HFFc6 (cell line): ENCODE data around the gene NF2. TPM values are rescaled to one million over a fixed set of nuclear protein-coding genes. Genes with fewer than 3 reads are reported as not detected.

Experiments
- DNase-seq: peaks from one replicate; pipeline ENCODE4 v3.0.0-alpha.2; 2018
- H3K27ac Mint-ChIP-seq: 2 replicates; pipeline ENCODE4 v1.8.0; 2020; ENCODE audit warnings: mild to moderate bottlenecking, mixed read lengths
- H3K27me3 Mint-ChIP-seq: 2 replicates; pipeline ENCODE4 v1.8.0; 2021; ENCODE audit warnings: mild to moderate bottlenecking, moderate library complexity, mixed read lengths; ENCODE audit not compliant: insufficient read depth
- H3K36me3 Mint-ChIP-seq: 2 replicates; pipeline ENCODE4 v1.8.0; 2021; ENCODE audit warnings: low read depth, mixed read lengths
- H3K4me1 Mint-ChIP-seq: 2 replicates; pipeline ENCODE4 v1.8.0; 2020; ENCODE audit warnings: low read depth, mixed read lengths
- H3K4me3 Mint-ChIP-seq: 2 replicates; pipeline ENCODE4 v1.8.0; 2020; ENCODE audit warnings: mild to moderate bottlenecking, moderate library complexity, mixed read lengths
- H3K9me3 Mint-ChIP-seq: 2 replicates; pipeline ENCODE4 v1.8.0; 2020; ENCODE audit warnings: mild to moderate bottlenecking, mixed read lengths
- CTCF ChIP-seq: fragments of 200-600 bp; sonication (generic); IDR thresholded peaks from 2 replicates; pipeline ENCODE4 v1.5.0; 2021; ENCODE audit warnings: antibody characterized with exemption, mild to moderate bottlenecking
- total RNA-seq, 6 experiments: library from RNA; stranded (reverse); fragmentation: NEBNext Ultra II Directional; extraction: Animal tissue kit (Norgen Biotek cat#: 25700); gene quantifications; 2 replicates in 1 of 6; 3 replicates in 5 of 6; pipeline ENCODE4 v1.2.3, GENCODE V29; 2021

Gene NF2
- total RNA-seq, 6 experiments from 2014 or later: 161 to 184 (median 176) TPM

GRCh38 chr22:29567338-29567737 lies 36.1 kb upstream of the NF2 start:
- Mint-ChIP-seq H3K36me3 (peaks cover 5% of the 10 kb centered on the region; the same call in 1 of the 2 replicates), H3K4me1 (no peaks in the 10 kb centered on the region), H3K27me3 (no peaks in the 10 kb centered on the region; the same call in 1 of the 2 replicates), H3K27ac (no peak overlapping the region), H3K9me3 (no peaks in the 10 kb centered on the region), H3K4me3 (no peak overlapping the region)
- no peak for DNase-seq
- TF ChIP-seq CTCF: no peak

- H3K9me3 Mint-ChIP-seq: no peaks in the 10 kb centered on the region
- no peaks in the 10 kb centered on the region; the same call in 1 of the 2 replicates for H3K27me3 Mint-ChIP-seq
- DNase-seq: no peak
- no peak for TF ChIP-seq CTCF
- no peak overlapping the region for H3K4me3 Mint-ChIP-seq
- H3K4me1 Mint-ChIP-seq: no peaks in the 10 kb centered on the region
- peaks cover 5% of the 10 kb centered on the region; the same call in 1 of the 2 replicates for H3K36me3 Mint-ChIP-seq
- no peak overlapping the region for H3K27ac Mint-ChIP-seq
These were observed 34.3 kb upstream of the NF2 start for GRCh38 chr22:29569011-29569678.

GRCh38 chr22:29570456-29570855 lies 33.0 kb upstream of the NF2 start:
- no peak for DNase-seq
- Mint-ChIP-seq H3K9me3 (no peaks in the 10 kb centered on the region), H3K4me3 (no peak overlapping the region), H3K27ac (no peak overlapping the region), H3K4me1 (no peaks in the 10 kb centered on the region), H3K27me3 (no peaks in the 10 kb centered on the region; the same call in 1 of the 2 replicates), H3K36me3 (peaks cover 5% of the 10 kb centered on the region; the same call in 1 of the 2 replicates)
- TF ChIP-seq CTCF: no peak

GRCh38 chr22:29570912-29571549 lies 32.4 kb upstream of the NF2 start:
- Mint-ChIP-seq H3K4me1 (no peaks in the 10 kb centered on the region), H3K9me3 (no peaks in the 10 kb centered on the region), H3K36me3 (peaks cover 5% of the 10 kb centered on the region; the same call in 1 of the 2 replicates), H3K27me3 (no peaks in the 10 kb centered on the region; the same call in 1 of the 2 replicates), H3K27ac (no peak overlapping the region), H3K4me3 (no peak overlapping the region)
- TF ChIP-seq CTCF: no peak
- DNase-seq: no peak

GRCh38 chr22:29574762-29575450 lies 28.5 kb upstream of the NF2 start:
- H3K27ac Mint-ChIP-seq: no peak overlapping the region
- H3K27me3 Mint-ChIP-seq: no peaks in the 10 kb centered on the region; the same call in 1 of the 2 replicates
- TF ChIP-seq CTCF: no peak
- H3K9me3 Mint-ChIP-seq: no peaks in the 10 kb centered on the region
- H3K4me3 Mint-ChIP-seq: no peak overlapping the region
- no peak for DNase-seq
- H3K4me1 Mint-ChIP-seq: peaks cover 3% of the 10 kb centered on the region
- no peaks in the 10 kb centered on the region for H3K36me3 Mint-ChIP-seq
